ENCODE measurements around the gene C10orf67.

- TF ChIP-seq CTCF (conservative IDR thresholded peaks at IDR 0.05 in 1 of 2, IDR thresholded peaks at IDR 0.05 in 1 of 2; ENCODE audit: extremely low read depth in 1 of 2, insufficient read depth in 1 of 2, low read depth in 1 of 2, low read length in 2 of 2) (no peak), EZH2 (IDR thresholded peaks at IDR 0.05; ENCODE audit: borderline replicate concordance, low read length) (no peak)
These were observed 127.1 kb downstream of the C10orf67 start for GRCh38 chr10:23217471-23217870.

All from mammary epithelial cell (primary cell).